SIG-M5 treated with dmso at 0.1 percent for 504 hours (cell line): ENCODE results near the gene PDE7B.

Experiments used
- DNase-seq: peaks from one replicate; lab custom pipeline; 2025; ENCODE audit not compliant: unreplicated experiment; lab: John Stamatoyannopoulos, UW

The PDE7B gene

DNA sequence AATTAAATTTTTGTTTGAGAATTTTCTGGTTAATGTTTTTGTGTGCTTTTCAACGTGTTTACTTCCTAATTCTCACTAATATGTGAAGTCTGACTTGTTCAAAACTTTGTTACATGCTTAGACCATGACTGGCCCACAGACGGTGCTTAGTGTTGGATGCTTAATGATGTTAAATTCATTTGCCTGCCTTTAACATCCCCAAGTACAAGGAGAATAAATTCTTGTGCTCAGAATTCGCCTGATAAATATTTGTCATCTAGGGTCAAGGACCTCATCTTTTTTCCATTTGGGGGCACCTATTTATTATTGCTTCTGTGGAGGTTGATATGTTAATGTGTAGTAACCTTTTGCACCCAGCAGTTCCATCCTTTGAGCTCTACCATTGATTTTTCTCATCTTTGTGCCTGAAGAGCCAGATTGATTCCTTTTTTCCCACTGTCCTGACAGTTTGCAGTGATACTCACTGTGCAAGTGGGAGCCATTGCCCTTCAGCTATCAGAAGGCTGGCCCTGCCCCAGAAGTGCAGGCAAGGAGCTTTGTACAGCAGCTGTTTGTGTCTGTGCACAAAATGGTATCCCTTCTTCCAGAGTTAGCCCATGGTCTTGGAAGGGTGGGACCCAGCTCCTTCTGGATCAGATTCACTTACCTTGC, 170.8 kb downstream of the PDE7B start:
- DNase-seq = no peak

DNA sequence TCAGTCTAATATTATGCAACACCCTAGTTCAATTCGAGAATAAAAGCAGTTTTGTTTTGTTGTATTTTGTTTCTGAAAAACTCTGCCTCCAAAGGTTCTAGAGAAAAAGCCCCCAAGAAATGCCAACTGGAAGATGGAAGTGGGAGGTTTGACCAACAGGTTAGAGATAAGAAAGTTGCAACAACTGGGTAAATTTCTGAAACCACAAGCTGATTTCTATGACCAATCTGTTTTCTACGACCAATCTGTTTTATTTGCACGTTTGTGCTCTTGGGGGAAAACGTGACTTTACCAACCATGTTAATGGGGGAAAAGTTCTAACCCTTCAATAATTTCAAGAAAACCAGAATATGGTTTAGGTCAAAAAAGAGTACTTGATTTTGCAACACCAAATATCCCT, 173.2 kb downstream of the PDE7B start:
- no peak for DNase-seq

DNA sequence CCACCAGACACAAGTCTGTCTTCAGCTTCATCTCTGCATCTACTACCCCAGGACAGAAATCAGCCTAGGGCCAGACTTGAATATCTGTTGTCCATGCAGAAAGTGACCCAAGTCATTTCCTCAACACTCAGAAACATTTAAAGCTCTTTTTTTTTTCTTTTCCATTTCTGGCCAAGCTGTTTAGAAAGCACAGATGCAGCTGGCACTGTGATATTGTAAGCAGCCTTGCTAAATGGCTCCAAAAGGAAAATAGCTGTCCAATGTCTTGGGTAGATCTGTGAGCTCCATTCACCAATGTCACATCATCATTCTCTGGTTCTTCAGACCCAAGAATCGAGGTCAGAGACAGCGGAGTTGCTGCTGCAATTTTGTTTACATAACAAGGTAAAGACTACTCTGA, 174.2 kb downstream of the PDE7B start:
- DNase-seq = no peak

- no peak for DNase-seq
These were observed 178.6 kb downstream of the PDE7B start for GRCh38 chr6:136030131-136030530.

DNA sequence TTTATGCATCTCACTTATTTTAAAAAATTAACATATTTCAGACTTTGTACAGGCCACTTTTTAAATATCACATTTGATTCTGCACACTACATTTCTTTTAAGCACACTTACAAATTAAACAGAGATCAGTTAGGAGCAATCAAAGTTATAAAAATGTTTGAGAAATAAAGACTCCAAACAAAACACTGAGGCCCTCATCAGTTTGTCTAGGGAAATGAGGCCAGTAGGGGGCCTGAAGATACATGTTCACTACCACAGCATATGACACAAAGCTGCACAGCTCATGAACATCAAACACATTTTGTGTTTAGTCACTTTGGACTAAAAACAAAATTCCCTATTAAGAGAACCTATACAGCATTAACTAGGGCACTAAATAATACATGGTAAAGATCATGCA, 180.5 kb downstream of the PDE7B start:
- DNase-seq = peak; percentile 9

DNA sequence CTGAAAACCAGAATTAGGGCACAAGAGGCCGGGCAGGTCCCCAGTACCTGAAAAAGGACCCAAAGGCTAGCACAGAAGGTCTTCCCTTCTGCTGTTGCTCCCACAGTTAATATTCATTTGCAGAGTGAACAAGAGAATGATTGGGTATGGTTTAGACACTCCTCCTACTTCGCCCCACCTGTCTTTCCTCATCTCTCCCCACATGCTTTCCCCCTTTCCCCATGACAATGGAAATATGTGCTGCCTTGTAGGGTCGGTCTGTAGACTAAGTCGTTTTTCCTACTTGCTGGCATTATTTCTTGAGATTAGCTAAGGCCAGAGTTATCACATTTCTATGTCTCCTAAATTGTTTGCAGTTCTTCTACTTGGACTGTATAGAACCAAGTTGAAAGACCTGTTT, 181.9 kb downstream of the PDE7B start:
- DNase-seq = no peak

GRCh38 chr6:136034422-136034821, 182.9 kb downstream of the PDE7B start:
- DNase-seq = no peak

DNA sequence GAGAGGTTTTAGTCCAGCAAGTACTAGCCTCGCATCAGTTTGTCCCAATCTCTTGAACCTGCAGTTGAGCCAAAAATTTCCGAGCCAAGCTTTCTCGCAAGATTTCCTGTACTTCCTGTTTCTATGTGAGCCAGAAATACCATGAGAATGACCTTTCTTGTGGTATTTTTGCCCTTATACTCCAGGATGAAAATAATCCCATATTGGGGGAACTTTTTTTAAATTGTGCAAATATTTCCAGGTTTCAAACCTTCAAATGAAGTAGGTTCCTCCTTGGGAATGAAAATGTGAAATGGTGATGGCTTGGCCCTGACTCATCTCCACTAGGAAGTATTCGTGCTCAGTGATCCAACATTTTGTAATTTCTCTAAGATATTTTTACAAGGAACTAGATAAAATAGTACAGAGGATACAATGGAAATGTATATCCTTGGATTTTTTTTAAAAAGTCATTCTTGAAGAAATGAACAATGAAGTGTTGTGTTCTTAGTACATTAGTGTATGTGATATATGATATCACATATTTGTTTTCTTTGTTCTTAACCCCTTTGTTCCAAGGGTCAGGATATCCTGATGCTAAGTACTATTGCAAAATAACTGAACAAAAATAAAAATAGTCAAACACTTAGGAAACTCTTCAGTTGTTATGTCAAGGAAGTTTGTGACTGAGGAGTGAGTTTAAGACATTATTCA, 184.0 kb downstream of the PDE7B start:
- peak; percentile 59 for DNase-seq

DNA sequence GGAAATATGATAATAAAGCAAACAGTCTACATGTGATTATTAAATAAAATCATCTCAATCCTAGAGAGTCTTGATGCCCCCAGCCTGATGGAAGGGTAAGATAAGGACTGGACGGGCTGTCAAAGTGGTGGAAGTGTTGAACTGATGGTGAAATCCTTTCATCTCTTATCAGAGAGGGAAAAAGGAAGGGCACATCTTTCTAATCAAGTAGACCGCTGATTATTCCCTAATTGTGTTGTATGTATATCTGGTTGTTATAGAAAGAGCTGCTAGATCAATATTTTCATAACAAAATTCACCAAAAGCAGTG, 184.5 kb downstream of the PDE7B start:
- DNase-seq = no peak

GRCh38 chr6:136036601-136037000, 185.1 kb downstream of the PDE7B start:
- DNase-seq = no peak

- DNase-seq = no peak
These were observed 185.9 kb downstream of the PDE7B start for GRCh38 chr6:136037242-136037875.

DNA sequence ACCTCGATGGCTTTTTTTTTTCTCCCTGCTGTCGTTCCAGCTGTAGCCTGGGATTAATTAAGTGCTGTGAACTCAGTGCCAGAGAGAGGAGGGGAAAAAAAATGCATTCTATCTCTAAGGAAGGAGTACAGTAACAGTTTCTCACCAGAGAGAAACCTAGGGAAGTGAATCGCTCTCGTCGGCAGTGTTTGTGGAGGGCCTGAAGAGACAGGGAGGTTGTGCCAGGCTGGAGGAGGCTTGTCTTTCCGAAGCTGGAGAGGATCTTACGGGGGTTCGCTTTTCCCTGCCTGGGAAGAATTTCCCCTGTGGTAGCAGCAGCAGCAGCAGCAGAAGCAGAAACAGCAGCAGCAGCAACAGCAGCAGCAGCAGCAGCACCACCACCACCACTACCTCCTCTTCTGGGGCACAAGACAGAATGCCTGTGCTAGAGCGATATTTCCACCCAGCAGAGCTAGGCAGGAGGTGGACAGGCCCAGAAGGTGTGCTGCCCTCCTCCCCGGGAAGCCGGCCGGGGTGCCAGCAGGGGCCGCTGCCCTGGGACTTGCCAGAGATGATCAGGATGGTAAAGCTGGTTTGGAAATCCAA, 186.5 kb downstream of the PDE7B start:
- DNase-seq = no peak

DNA sequence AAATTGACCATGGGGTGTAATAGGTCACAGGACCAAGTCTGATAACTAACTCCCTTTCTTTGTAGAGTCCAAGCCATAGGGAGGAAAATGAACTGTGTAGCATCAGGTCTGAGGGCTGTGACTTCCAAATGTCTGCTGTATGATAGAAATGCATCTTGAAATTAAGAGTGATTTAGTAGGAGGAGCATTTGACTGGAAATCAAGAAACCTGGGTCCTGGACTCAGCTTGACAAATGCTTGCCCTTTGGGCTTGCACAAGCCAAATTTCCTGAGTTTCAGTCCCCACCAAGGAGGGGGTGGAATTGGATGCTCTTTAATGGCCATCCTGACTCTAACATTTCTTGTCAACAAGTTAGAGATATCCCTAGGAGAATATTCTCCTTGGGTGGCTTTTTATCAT, 187.0 kb downstream of the PDE7B start:
- no peak for DNase-seq

GRCh38 chr6:136039185-136039584, 187.7 kb downstream of the PDE7B start:
- DNase-seq = no peak

DNA sequence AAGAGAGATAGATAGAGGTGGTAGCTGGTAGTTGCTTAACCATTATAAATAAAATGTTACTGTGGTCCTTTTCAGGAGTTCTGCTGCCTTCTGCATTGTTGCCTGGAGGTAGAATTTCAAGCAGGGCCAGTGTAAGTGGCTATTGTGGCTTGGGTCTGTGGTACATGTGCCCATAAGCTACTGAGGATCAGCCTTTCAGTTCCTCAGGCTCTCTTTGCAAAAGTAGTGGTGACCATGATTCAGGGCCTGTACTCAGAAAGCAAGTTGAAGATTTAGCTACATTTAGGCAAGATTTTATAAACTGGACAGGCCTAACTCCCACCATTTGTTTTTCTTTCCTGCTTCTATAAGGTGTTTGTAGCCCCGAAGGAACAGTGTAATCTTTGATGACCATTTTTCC, 199.0 kb downstream of the PDE7B start:
- no peak for DNase-seq

DNA sequence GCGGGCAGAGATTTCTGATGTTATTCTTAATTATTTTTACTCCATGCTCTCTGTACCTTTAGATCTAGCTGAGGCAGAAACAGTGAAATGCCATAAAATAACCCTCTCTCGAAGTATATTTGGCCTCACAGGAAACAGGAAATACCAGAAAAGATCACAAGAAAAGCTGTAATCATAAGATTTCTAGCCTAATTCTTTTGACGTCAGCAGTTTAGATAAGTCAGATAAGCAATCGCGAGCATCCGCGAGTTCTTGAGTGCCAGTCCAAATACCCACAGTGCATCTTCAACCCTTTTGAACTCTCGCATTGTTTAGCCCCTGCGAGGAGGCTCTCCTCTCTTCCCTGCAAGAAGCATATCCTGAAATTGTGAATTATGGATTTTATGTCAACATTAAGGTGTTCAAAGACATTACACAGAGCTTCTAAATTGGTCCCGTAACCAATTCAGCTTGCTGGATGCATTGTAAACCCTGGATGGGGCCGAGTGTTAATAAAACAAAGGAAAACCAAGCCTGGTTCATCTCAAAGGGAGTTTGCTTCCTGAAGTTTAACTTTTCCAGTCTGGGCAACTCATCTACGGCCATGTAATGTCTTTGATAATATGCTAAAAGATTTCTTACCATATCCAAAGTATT, 199.8 kb downstream of the PDE7B start:
- no peak for DNase-seq

- no peak for DNase-seq
These were observed 200.5 kb downstream of the PDE7B start for GRCh38 chr6:136052031-136052430.

DNA sequence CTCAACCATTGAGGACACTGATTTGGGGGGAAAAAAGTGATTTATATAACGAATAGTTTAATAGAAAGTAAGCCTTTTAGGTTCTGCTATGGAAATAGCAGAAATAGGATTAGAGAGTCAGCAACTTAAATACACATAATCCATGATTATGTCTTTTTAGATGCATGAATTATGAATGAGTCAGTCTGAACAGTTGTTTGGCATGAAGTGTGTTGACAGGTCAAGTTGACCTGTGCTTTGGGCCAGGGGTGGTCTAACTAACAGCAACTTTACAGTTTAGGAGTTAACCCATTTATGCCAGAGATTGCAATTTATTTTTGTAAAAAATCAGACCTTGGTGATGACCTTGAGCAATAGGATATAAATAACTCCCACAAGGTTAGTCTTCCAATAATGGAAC, 207.4 kb downstream of the PDE7B start:
- DNase-seq = no peak

DNA sequence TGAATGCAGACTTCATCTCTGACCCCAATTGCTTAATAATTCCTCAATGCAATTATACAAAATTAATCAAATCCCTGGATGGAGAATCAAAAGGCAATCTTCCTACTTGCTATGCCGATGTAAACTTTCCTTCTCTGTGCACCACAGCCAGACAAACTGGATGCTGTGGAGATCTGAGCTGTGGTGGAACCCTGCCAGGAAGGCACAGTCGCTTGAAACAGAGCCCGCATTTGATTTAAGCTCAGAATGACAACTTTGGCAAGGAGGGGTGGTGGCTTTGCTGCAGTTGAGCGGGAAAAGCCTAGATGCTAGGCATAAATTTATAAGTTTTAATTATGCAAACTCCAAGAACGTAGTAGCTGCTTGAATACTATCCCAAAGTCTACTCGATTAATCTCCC, 207.8 kb downstream of the PDE7B start:
- DNase-seq = no peak

GRCh38 chr6:136060052-136060451, 208.6 kb downstream of the PDE7B start:
- DNase-seq = no peak

DNA sequence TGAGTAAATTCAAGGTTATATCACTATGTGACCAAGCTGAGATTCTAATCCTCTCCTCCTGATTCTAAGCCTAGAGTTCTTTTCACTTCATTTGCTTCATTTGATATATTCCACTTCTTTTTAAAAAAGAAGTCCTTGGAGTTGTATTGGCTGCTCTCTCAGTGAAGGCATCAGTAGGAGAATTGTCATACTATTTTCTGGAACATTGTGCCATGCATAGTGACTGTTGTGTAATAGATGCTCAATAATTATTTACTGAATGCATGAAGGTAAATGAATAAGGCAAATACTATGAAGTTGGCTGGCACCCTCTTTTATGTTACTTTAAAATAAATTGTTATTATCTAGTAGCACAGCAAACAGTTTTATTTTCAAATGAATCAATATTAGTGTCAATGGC, 209.3 kb downstream of the PDE7B start:
- DNase-seq = no peak

- no peak for DNase-seq
These were observed 210.2 kb downstream of the PDE7B start for GRCh38 chr6:136061701-136062100.
